Ishikawa (cell line): ENCODE measurements around the gene POR.

Experiments
- CEBPB ChIP-seq: IDR thresholded peaks from 2 replicates; pipeline ENCODE4 v1.6.1; 2012
- CREB1 ChIP-seq: IDR thresholded peaks from 2 replicates; pipeline ENCODE4 v1.6.1; 2012; ENCODE audit warnings: low read depth
- EGR1 ChIP-seq: IDR thresholded peaks from 2 replicates; pipeline ENCODE4 v1.6.1; 2012
- EP300 ChIP-seq: IDR thresholded peaks from 2 replicates; pipeline ENCODE4 v1.6.1; 2012; ENCODE audit warnings: borderline replicate concordance
- FOXM1 ChIP-seq: IDR thresholded peaks from 2 replicates; pipeline ENCODE4 v1.6.1; 2012; ENCODE audit warnings: low read depth, borderline replicate concordance
- MAX ChIP-seq: IDR thresholded peaks from 2 replicates; pipeline ENCODE4 v1.6.1; 2012
- NFIC ChIP-seq: IDR thresholded peaks from 2 replicates; pipeline ENCODE4 v1.6.1; 2012
- RAD21 ChIP-seq: IDR thresholded peaks from 2 replicates; pipeline ENCODE4 v1.6.1; 2012; ENCODE audit warnings: low read depth
- REST ChIP-seq: IDR thresholded peaks from 2 replicates; pipeline ENCODE4 v1.6.1; 2012; ENCODE audit warnings: low read depth, mild to moderate bottlenecking
- TAF1 ChIP-seq: IDR thresholded peaks from 2 replicates; pipeline ENCODE4 v1.6.1; 2012; ENCODE audit warnings: low read depth, mild to moderate bottlenecking
- TCF12 ChIP-seq: IDR thresholded peaks from 2 replicates; pipeline ENCODE4 v1.6.1; 2012; ENCODE audit warnings: low read depth
- TEAD4 ChIP-seq: IDR thresholded peaks from 2 replicates; pipeline ENCODE4 v1.6.1; 2012
- USF1 ChIP-seq: IDR thresholded peaks from 2 replicates; pipeline ENCODE4 v1.6.1; 2012
- YY1 ChIP-seq: IDR thresholded peaks from 2 replicates; pipeline ENCODE4 v1.6.1; 2012; ENCODE audit warnings: low read depth
- ZBTB7A ChIP-seq: IDR thresholded peaks from 2 replicates; pipeline ENCODE4 v1.6.1; 2012; ENCODE audit warnings: low read depth

POR gene

GRCh38 chr7:75979759-75980429 is 64.9 kb downstream of the POR start:
- no peak for TF ChIP-seq TAF1
- no peak for TF ChIP-seq EGR1
- no peak for TF ChIP-seq TEAD4
- no peak for TF ChIP-seq USF1
- TF ChIP-seq TCF12: no peak
- no peak for TF ChIP-seq FOXM1
- no peak for TF ChIP-seq NFIC
- no peak for TF ChIP-seq ZBTB7A
- no peak for TF ChIP-seq RAD21

GRCh38 chr7:75980430-75981202 is 65.7 kb downstream of the POR start:
- TF ChIP-seq TAF1: no peak
- TF ChIP-seq FOXM1: no peak

GRCh38 chr7:75981203-75981452 is 66.2 kb downstream of the POR start:
- TF ChIP-seq RAD21 (no peak), CREB1 (no peak), EP300 (no peak), FOXM1 (no peak), EGR1 (no peak)

- TF ChIP-seq TEAD4 (no peak), NFIC (no peak), REST (no peak), TCF12 (no peak), USF1 (no peak), FOXM1 (no peak), ZBTB7A (no peak), EP300 (no peak), YY1 (no peak), CEBPB (no peak), RAD21 (no peak), MAX (no peak), EGR1 (no peak), TAF1 (no peak), CREB1 (no peak)
Observed at GRCh38 chr7:75981453-75982305, 66.7 kb downstream of the POR start.

- TF ChIP-seq ZBTB7A: no peak
- TF ChIP-seq YY1: no peak
- no peak for TF ChIP-seq EGR1
- no peak for TF ChIP-seq NFIC
- no peak for TF ChIP-seq MAX
- TF ChIP-seq RAD21: no peak
- TF ChIP-seq TCF12: no peak
- TF ChIP-seq USF1: no peak
- TF ChIP-seq TEAD4: no peak
- TF ChIP-seq CEBPB: no peak
- no peak for TF ChIP-seq EP300
- no peak for TF ChIP-seq FOXM1
Observed at GRCh38 chr7:75982306-75983064, 67.5 kb downstream of the POR start.

- TF ChIP-seq REST (no peak), MAX (no peak), TAF1 (no peak), FOXM1 (no peak), USF1 (no peak), TEAD4 (no peak), EGR1 (no peak), RAD21 (no peak), NFIC (no peak), ZBTB7A (no peak), CEBPB (no peak)
Observed at GRCh38 chr7:75983471-75984129, 68.6 kb downstream of the POR start.
